A549 (cell line): Measurements from ENCODE around the gene SERBP1.

Experiments used
- CBX8 ChIP-seq: fragments of 200-600 bp; sonication (generic); IDR thresholded peaks from 2 replicates; pipeline ENCODE4 v1.6.1; 2016
- CTCF ChIP-seq: fragments of >200 bp; sonication (Bioruptor Twin); formaldehyde crosslinking; IDR thresholded peaks from 3 replicates; pipeline ENCODE4 v1.5.1; 2016
- ELK1 ChIP-seq: fragments of 150-350 bp; IDR thresholded peaks from 2 replicates; pipeline ENCODE4 v1.6.1; 2014; ENCODE audit warnings: low read depth, mild to moderate bottlenecking, low read length
- FOXS1 ChIP-seq: fragments of 250-450 bp; sonication (Bioruptor Pico); IDR thresholded peaks from 2 replicates; pipeline ENCODE4 v1.5.0; 2020; ENCODE audit warnings: mild to moderate bottlenecking, moderate library complexity
- HDAC2 ChIP-seq: fragments of 200-600 bp; sonication (generic); IDR thresholded peaks from 2 replicates; pipeline ENCODE4 v1.6.1; 2016
- HMGXB4 ChIP-seq: fragments of 250-450 bp; sonication (Bioruptor Pico); IDR thresholded peaks from 2 replicates; pipeline ENCODE4 v1.5.0; 2021; ENCODE audit warnings: mild to moderate bottlenecking, moderate library complexity, borderline replicate concordance
- KDM5A ChIP-seq: fragments of 200-600 bp; sonication (generic); IDR thresholded peaks from 2 replicates; pipeline ENCODE4 v1.6.1; 2016; ENCODE audit warnings: antibody characterized with exemption, mild to moderate bottlenecking
- MAFK ChIP-seq: fragments of 450-650 bp; IDR thresholded peaks from 2 replicates; pipeline ENCODE4 v1.6.1; 2014; ENCODE audit not compliant: partially characterized antibody
- MAZ ChIP-seq: fragments of 150-350 bp; IDR thresholded peaks from 2 replicates; pipeline ENCODE4 v1.6.1; 2014; ENCODE audit warnings: antibody characterized with exemption, low read depth, low read length, borderline replicate concordance
- POLR2A ChIP-seq: IDR thresholded peaks from 2 replicates; pipeline ENCODE4 v1.6.1; 2012; ENCODE audit warnings: mild to moderate bottlenecking, low read length
- REST ChIP-seq: fragments of 200-600 bp; sonication (generic); IDR thresholded peaks from 2 replicates; pipeline ENCODE4 v1.6.1; 2016; ENCODE audit warnings: antibody characterized with exemption, mild to moderate bottlenecking, moderate library complexity
- SREBF2 ChIP-seq: fragments of 450-650 bp; IDR thresholded peaks from 2 replicates; pipeline ENCODE4 v1.6.1; 2014; ENCODE audit warnings: mild to moderate bottlenecking, moderate library complexity
- TP53 ChIP-seq: fragments of 250-450 bp; sonication (Bioruptor Pico); IDR thresholded peaks from 2 replicates; pipeline ENCODE4 v1.5.0; 2021; ENCODE audit warnings: mild to moderate bottlenecking, moderate library complexity

- TF ChIP-seq TP53 (CRISPR knock-in tag) (no peak), HMGXB4 (CRISPR knock-in tag) (no peak), HDAC2 (no peak), KDM5A (no peak), MAZ (no peak), CTCF (no peak), POLR2A (no peak), CBX8 (no peak), MAFK (no peak), FOXS1 (no peak), SREBF2 (no peak), ELK1 (no peak), REST (no peak)
These were observed 49.1 kb upstream of the SERBP1 start for GRCh38 chr1:67479146-67479891.
